ENCODE measurements around the gene ZNF415. TPM values are rescaled to one million over a fixed set of nuclear protein-coding genes. Genes with fewer than 3 reads are reported as not detected.

ZNF415 gene
- polyA plus RNA-seq, 1 donor = 27.3 TPM

Other genes with a start within 250 kb of the ZNF415 start
- gene ZNF320, start 235.3 kb downstream of the ZNF415 start, polyA plus RNA-seq (ENCODE audit: insufficient read length) = 56.9 TPM
- 14.8 TPM for gene ZNF888, start 209.5 kb downstream of the ZNF415 start, polyA plus RNA-seq (ENCODE audit: insufficient read length)
- gene ZNF816, start 170.0 kb downstream of the ZNF415 start, polyA plus RNA-seq (ENCODE audit: insufficient read length) = 18.3 TPM
- gene ERVV-1, start 119.0 kb downstream of the ZNF415 start, polyA plus RNA-seq (ENCODE audit: insufficient read length) = 0.38 TPM
- gene ERVV-2, start 88.2 kb downstream of the ZNF415 start, polyA plus RNA-seq (ENCODE audit: insufficient read length) = 0.33 TPM
- 85.2 TPM for gene ZNF160, start 29.5 kb downstream of the ZNF415 start, polyA plus RNA-seq (ENCODE audit: insufficient read length)
- 17.3 TPM for gene ZNF347, start 26.1 kb upstream of the ZNF415 start, polyA plus RNA-seq (ENCODE audit: insufficient read length)
- 11.7 TPM for gene ZNF665, start 60.4 kb upstream of the ZNF415 start, polyA plus RNA-seq (ENCODE audit: insufficient read length)
- gene ZNF677, start 122.0 kb upstream of the ZNF415 start, polyA plus RNA-seq (ENCODE audit: insufficient read length) = 64.3 TPM
- gene VN1R2, start 125.4 kb upstream of the ZNF415 start, polyA plus RNA-seq (ENCODE audit: insufficient read length) = 0.12 TPM
- gene VN1R4, start 134.8 kb upstream of the ZNF415 start, polyA plus RNA-seq (ENCODE audit: insufficient read length) = not detected
- 11.6 TPM for gene ZNF845, start 200.8 kb upstream of the ZNF415 start, polyA plus RNA-seq (ENCODE audit: insufficient read length)
- gene ZNF525, start 232.8 kb upstream of the ZNF415 start, polyA plus RNA-seq (ENCODE audit: insufficient read length) = 19.1 TPM

Data from left kidney (tissue), 1 donor.